Stomach (tissue), 9 donors: ENCODE data around the gene ADSS2. TPM values are rescaled to one million over a fixed set of nuclear protein-coding genes. Genes with fewer than 3 reads are reported as not detected.

Experiments
- DNase-seq, 2 donors: peaks; one replicate each; pipeline versions ENCODE4 v3.0.0 to v3.0.0-alpha.2; 2013 to 2019
- H3K27ac ChIP-seq, 5 donors: fragments of 200-600 bp in 4 of 5; sonication (generic) in 4 of 5; one replicate each; pipeline ENCODE4 v1.5.1; 2013 to 2019; ENCODE audit warnings: mild to moderate bottlenecking in 1 of 5, moderate library complexity in 1 of 5
- H3K27me3 ChIP-seq, 3 donors: fragments of 200-600 bp; sonication (generic); one replicate each; pipeline ENCODE4 v1.5.1; 2017 to 2019; ENCODE audit warnings: mixed run types in 1 of 3
- H3K36me3 ChIP-seq, 4 donors: fragments of 200-600 bp; sonication (generic); 1 replicate in 3 of 4; 2 replicates in 1 of 4; pipeline ENCODE4 v1.5.1; 2016 to 2019
- H3K4me1 ChIP-seq, 4 donors: fragments of 200-600 bp; sonication (generic); one replicate each; pipeline ENCODE4 v1.5.1; 2016 to 2019
- H3K4me3 ChIP-seq, 4 donors: fragments of 200-600 bp; sonication (generic) in 3 of 4; one replicate each; pipeline ENCODE4 v1.5.1; 2016 to 2019; ENCODE audit warnings: mild to moderate bottlenecking in 1 of 4
- H3K9me3 ChIP-seq, 4 donors: fragments of 200-600 bp; sonication (generic); one replicate each; pipeline ENCODE4 v1.5.1; 2016 to 2019
- EP300 ChIP-seq: sonication (generic); formaldehyde crosslinking; IDR thresholded peaks from one replicate; pipeline ENCODE4 v1.6.1; 2017; ENCODE audit warnings: antibody characterized with exemption
- POLR2A ChIP-seq, 4 donors: fragments of 450-650 bp; IDR thresholded peaks; one replicate each; pipeline ENCODE4 v1.6.1; 2016; ENCODE audit warnings: antibody characterized with exemption in 4 of 4, control low read depth in 2 of 4, mild to moderate bottlenecking in 1 of 4, moderate library complexity in 1 of 4
- POLR2AphosphoS5 ChIP-seq, 3 donors: sonication (generic); formaldehyde crosslinking; IDR thresholded peaks; one replicate each; pipeline ENCODE4 v1.6.1; 2016; ENCODE audit warnings: antibody characterized with exemption in 3 of 3
- WGBS, 5 donors: extraction: QIAGEN DNeasy Blood & Tissue Kit in 3 of 5; methylation state at CpG; one replicate each; pipeline versions ENCODE4 v1.1.5 to v1.1.7; 2013 to 2018; 5-methylcytosine and 5-hydroxymethylcytosine counted together
- intact Hi-C: fragments of 100-400 bp; cut with DNase I; formaldehyde crosslinking; loops from one replicate; pipeline ENCODE4 v1.15.1; 2023; ENCODE audit warnings: low total_unique reads
- polyA plus RNA-seq, 3 donors: library from polyadenylated mRNA; stranded (reverse); fragments of 200-250 nt; gene quantifications; one replicate each; pipeline ENCODE4 v1.2.3, GENCODE V29; 2013
- total RNA-seq, 5 donors: library from RNA; depleted of rRNA; stranded (reverse); fragments of >200 nt; gene quantifications; one replicate each; pipeline versions ENCODE4 v1.1.0 to v1.2.3, GENCODE V29; 2014 to 2016
- TF ChIP-seq, protein P1 (sequence below), 7 experiments: fragments of 450-650 bp in 4 of 7; fragments of 200-600 bp in 3 of 7; sonication (generic) in 3 of 7; IDR thresholded peaks; one replicate each; pipeline ENCODE4 v1.5.1; 2016 to 2019; ENCODE audit warnings: antibody characterized with exemption in 7 of 7, control low read depth in 2 of 7, mild to moderate bottlenecking in 1 of 7
- donor health status: healthy with polysubstance abuse.
- donor health status: Bipolar disorder and iron deficiency.
- donor health status: healthy.

The ADSS2 gene
- total and polyA plus RNA-seq, 8 donors = 20.1 to 99.3 (median 43.5) TPM

DNA sequence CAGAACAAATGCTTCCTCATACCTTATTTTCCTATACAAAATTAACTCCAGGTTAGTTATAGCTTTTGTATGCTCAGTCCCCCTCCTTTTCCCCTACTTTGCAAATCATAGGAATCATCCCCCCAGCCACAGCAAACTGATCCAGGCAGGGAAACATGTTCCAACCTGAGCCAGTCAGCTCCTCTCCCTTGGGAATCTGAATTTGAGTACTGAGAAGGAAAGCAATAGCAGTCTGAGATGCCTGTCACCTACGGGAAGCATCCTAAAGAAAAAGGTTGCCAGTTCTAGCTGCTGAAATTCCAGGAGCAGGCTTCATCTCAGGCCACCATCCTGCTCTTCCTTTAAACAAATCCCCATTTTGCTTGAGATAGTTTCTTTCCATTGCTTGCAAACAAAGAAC lies 6.9 kb downstream of the ADSS2 start:
- Histone ChIP-seq H3K27ac (peak overlapping the region in 4 of 5 donors; percentile 34 to 66 (median 52)), H3K4me1 (peaks cover 16 to 71% (median 53%) of the 10 kb centered on the region in 4 donors), H3K27me3 (no peaks in the 10 kb centered on the region), H3K36me3 (no peaks in the 10 kb centered on the region), H3K4me3 (no peak overlapping the region), H3K9me3 (no peaks in the 10 kb centered on the region)
- DNase-seq = no peak
- TF ChIP-seq, protein P1, sequence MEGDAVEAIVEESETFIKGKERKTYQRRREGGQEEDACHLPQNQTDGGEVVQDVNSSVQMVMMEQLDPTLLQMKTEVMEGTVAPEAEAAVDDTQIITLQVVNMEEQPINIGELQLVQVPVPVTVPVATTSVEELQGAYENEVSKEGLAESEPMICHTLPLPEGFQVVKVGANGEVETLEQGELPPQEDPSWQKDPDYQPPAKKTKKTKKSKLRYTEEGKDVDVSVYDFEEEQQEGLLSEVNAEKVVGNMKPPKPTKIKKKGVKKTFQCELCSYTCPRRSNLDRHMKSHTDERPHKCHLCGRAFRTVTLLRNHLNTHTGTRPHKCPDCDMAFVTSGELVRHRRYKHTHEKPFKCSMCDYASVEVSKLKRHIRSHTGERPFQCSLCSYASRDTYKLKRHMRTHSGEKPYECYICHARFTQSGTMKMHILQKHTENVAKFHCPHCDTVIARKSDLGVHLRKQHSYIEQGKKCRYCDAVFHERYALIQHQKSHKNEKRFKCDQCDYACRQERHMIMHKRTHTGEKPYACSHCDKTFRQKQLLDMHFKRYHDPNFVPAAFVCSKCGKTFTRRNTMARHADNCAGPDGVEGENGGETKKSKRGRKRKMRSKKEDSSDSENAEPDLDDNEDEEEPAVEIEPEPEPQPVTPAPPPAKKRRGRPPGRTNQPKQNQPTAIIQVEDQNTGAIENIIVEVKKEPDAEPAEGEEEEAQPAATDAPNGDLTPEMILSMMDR (IDR thresholded peaks at IDR 0.05) = no peak
- intact Hi-C loops = no loop called here
- 53 to 67% (median 62%) methylated on average over 1 of the region's 1 CpG for WGBS, 5 donors

DNA sequence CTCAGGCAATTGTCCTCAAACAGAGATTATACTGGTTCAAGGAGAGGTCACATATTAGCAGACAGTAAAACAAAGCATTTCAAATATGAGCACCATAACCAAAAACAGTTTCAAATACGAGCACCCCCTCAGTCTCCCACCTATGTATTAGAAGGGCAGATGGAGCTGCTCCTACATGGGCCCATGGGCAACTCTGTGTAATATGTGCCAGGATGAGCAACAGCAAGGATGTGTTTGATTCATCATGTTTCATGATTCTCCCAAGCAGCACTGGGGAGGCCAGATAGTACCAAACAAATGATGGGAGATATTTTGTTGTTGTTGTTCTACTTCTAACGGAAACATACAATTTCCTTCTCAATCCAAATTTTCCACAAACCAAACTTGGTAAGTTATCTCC lies 8.9 kb downstream of the ADSS2 start:
- TF ChIP-seq EP300 (no peak), POLR2A (IDR thresholded peaks at IDR 0.05) (no peak)
- intact Hi-C loops = no loop called here
- no peaks in the 10 kb centered on the region for H3K27me3 ChIP-seq
- no peak for DNase-seq
- H3K27ac ChIP-seq = no peak overlapping the region
- WGBS, 5 donors = 82 to 91% (median 89%) methylated on average over 2 of the region's 2 CpGs
- H3K9me3 ChIP-seq = no peaks in the 10 kb centered on the region
- H3K4me3 ChIP-seq = no peak overlapping the region
- H3K4me1 ChIP-seq = peaks cover 14 to 65% (median 44%) of the 10 kb centered on the region in 4 donors
- H3K36me3 ChIP-seq = no peaks in the 10 kb centered on the region

DNA sequence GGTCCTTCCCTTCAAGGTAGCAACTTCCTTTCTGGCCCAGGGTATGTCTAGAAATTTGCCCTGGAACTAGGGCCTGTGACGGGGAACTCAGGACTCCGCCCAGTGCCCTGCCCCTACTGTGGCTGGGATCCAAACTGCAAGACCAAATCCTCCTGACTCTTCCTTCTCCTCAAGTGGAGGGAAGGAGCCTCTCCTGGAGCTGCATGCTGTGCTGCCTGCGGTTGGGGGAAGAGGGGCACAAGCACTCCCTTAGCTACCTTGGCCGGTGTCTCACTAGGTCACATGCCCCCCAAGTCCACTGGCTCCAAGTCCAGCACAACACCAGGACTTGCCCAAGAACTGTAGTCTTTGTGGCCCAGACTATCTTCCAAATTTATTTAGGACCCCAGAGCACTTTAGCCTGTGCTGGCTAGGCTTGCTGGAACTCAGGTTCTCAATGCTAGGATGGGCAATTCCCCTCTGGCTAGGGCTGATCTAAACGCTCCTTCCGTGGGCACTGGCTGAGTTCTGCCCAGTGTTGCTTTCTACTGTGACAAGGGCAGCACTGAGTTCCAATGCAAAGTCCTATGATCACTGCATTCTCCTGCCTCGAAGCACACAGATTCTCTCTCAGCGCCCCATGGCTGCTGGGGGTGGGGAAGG lies 12.2 kb downstream of the ADSS2 start:
- DNase-seq = no peak
- Histone ChIP-seq H3K9me3 (no peaks in the 10 kb centered on the region), H3K4me1 (peaks cover 8 to 50% (median 24%) of the 10 kb centered on the region in 4 donors), H3K27ac (no peak overlapping the region), H3K4me3 (no peak overlapping the region), H3K36me3 (peaks cover 7 to 24% (median 19%) of the 10 kb centered on the region in 4 donors), H3K27me3 (no peaks in the 10 kb centered on the region)
- intact Hi-C loops = no loop called here
- TF ChIP-seq POLR2A (IDR thresholded peaks at IDR 0.05) = no peak
- no peak for TF ChIP-seq EP300
- no peak for TF ChIP-seq POLR2AphosphoS5 (IDR thresholded peaks at IDR 0.05)
- WGBS, 5 donors = 70 to 83% (median 77%) methylated on average over 7 to 8 of the region's 8 CpGs

DNA sequence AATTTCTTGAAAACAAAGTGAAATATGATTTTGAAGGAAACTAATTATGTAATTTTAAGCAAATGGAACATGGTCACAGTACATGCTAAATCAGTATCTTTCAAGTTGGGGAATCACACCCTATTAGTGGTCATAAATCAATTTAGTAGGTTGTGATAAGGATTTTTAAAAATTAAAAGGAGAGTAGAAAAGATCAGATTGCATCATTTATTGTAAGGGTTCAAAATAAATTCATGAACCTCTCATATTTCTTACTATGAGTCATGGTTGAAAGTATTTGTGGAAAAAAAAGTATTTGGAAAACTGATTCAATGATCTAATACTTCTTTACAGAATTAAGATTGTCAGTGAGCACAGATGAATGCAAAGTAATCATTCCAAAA lies 14.6 kb downstream of the ADSS2 start:
- H3K9me3 ChIP-seq = no peaks in the 10 kb centered on the region
- no peak overlapping the region for H3K4me3 ChIP-seq
- peaks cover 10 to 48% (median 38%) of the 10 kb centered on the region in 4 donors for H3K36me3 ChIP-seq
- peaks cover 8 to 36% (median 15%) of the 10 kb centered on the region in 4 donors for H3K4me1 ChIP-seq
- DNase-seq = no peak
- H3K27me3 ChIP-seq = no peaks in the 10 kb centered on the region
- TF ChIP-seq POLR2AphosphoS5 (IDR thresholded peaks at IDR 0.05) (no peak), POLR2A (IDR thresholded peaks at IDR 0.05) (no peak), EP300 (no peak)
- TF ChIP-seq, protein P1 (IDR thresholded peaks at IDR 0.05) = no peak
- intact Hi-C loops = no loop called here
- no peak overlapping the region for H3K27ac ChIP-seq

DNA sequence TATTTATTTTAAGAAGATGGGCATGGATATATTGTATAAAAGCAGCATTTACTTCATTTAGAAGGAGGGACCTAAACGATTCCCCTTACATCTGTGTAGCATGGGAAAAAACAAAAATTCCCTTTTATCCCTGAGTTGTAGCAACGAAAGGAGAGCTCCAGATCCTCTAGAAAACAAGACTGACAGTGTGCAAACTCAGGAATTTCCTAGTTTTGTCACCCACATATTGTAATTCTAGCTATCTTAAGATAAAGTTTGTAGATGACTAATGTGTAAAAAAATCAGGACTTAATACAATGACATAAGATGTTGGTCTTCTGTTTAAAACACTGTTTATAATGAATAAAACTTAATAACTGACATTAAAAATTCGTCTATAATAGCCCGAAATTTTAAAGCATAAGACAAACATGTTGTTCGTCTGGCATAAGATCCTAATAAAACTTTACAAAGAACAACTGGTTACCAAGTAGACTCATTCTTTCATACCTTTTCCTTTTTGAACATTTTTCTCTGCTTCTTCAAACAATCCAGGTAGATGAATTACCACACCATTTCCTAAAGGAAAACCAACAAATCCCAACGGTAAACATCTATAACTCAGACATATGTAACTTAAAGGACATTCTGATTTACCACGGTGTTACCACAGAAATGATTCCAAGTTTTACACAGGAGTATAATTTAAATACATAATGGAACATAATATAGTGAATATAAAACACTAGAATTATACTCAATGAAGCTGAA lies 15.2 kb downstream of the ADSS2 start:
- no peaks in the 10 kb centered on the region for H3K27me3 ChIP-seq
- H3K4me1 ChIP-seq = peaks cover 8 to 32% (median 15%) of the 10 kb centered on the region in 4 donors
- intact Hi-C loops = no loop called here
- no peak overlapping the region for H3K27ac ChIP-seq
- peaks cover 13 to 54% (median 43%) of the 10 kb centered on the region in 4 donors for H3K36me3 ChIP-seq
- no peak overlapping the region for H3K4me3 ChIP-seq
- no peaks in the 10 kb centered on the region for H3K9me3 ChIP-seq
- TF ChIP-seq, protein P1 (IDR thresholded peaks at IDR 0.05) = no peak
- no peak for TF ChIP-seq POLR2A (IDR thresholded peaks at IDR 0.05)
- TF ChIP-seq EP300 = no peak
- no peak for TF ChIP-seq POLR2AphosphoS5 (IDR thresholded peaks at IDR 0.05)
- WGBS, 5 donors = 76 to 79% (median 78%) methylated on average over 7 of the region's 7 CpGs
- no peak for DNase-seq
